ENCODE results near the gene C1RL. TPM values are rescaled to one million over a fixed set of nuclear protein-coding genes. Genes with fewer than 3 reads are reported as not detected.

Gene C1RL
- total RNA-seq, 2 donors from 2014 or later: 48.2 to 86.2 TPM

DNA sequence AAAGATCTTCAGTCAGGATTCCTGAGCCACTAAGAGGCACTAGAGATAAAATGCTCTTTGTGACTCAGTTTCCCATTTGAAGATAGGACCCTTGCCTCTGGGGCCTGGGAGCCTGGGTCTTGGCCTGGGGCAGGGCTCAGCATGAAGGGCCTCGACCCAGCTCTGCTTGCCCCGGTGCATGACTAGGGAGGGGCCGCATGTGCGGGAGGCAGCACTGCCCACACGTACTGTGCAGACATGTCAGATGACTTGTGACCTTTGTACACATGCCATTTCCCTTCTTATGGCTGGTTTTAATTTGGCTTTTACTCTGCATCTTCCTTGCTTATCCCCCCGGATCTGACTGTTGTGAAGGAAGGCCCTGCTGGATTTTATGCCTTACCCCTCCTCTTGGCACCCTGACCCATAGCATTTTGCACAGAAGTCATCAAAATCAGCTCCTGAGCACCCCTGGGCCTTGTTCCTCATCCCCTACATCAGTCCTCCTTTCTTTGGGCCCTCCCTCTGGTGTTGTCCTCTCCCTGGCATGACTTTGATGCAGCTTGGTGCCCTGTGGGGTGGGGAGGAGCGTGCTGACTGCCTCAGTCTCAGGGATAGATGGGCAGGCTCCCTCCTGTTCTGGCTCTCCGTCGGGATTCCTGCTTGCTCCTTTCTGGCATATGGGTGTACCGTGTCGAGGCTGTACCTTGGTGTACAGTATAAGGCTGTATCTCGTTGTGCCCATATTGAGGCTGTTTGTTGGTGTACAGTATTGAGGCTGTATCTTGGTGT lies 25.6 kb upstream of the C1RL start:
- DNase-seq (ENCODE audit: low spot score): no peak
- no peaks in the 10 kb centered on the region for H3K4me1 ChIP-seq (replicated peaks)
- H3K27ac ChIP-seq: no peak overlapping the region
- intact Hi-C loops (cut with DNase I): no loop called here
- H3K27me3 ChIP-seq (replicated peaks; ENCODE audit: insufficient read depth): no peaks in the 10 kb centered on the region
- H3K36me3 ChIP-seq: peaks cover 0 to 5% of the 10 kb centered on the region in 2 donors
- H3K4me3 ChIP-seq: no peak overlapping the region
- WGBS: 86% methylated on average over 12 of the region's 12 CpGs
- TF ChIP-seq POLR2AphosphoS5 (IDR thresholded peaks at IDR 0.05) (no peak), POLR2A (IDR thresholded peaks at IDR 0.05) (no peak)
- TF ChIP-seq, protein P1, sequence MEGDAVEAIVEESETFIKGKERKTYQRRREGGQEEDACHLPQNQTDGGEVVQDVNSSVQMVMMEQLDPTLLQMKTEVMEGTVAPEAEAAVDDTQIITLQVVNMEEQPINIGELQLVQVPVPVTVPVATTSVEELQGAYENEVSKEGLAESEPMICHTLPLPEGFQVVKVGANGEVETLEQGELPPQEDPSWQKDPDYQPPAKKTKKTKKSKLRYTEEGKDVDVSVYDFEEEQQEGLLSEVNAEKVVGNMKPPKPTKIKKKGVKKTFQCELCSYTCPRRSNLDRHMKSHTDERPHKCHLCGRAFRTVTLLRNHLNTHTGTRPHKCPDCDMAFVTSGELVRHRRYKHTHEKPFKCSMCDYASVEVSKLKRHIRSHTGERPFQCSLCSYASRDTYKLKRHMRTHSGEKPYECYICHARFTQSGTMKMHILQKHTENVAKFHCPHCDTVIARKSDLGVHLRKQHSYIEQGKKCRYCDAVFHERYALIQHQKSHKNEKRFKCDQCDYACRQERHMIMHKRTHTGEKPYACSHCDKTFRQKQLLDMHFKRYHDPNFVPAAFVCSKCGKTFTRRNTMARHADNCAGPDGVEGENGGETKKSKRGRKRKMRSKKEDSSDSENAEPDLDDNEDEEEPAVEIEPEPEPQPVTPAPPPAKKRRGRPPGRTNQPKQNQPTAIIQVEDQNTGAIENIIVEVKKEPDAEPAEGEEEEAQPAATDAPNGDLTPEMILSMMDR (IDR thresholded peaks at IDR 0.05): no peak
- H3K9me3 ChIP-seq: no peaks in the 10 kb centered on the region

DNA sequence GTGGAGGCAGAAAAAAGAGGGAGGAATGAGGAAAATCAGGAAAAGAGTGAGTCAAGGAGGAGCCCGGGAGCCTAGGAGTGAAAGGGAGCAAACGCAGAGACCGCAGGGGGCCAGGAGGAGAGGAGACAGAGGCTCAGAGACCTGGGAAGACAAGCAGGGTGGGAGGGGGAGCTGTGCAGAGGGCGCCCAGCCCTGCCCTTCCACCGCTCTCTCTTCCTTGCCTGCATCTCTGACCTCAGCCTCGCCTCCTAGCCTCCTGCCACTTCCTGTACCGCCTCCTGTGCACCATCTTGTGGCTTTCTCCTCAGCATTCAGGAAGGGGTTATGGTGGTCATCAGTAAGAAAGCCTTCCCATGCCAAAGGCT lies 22.5 kb upstream of the C1RL start:
- Histone ChIP-seq H3K4me3 (no peak overlapping the region), H3K27me3 (replicated peaks; ENCODE audit: insufficient read depth) (no peaks in the 10 kb centered on the region)

DNA sequence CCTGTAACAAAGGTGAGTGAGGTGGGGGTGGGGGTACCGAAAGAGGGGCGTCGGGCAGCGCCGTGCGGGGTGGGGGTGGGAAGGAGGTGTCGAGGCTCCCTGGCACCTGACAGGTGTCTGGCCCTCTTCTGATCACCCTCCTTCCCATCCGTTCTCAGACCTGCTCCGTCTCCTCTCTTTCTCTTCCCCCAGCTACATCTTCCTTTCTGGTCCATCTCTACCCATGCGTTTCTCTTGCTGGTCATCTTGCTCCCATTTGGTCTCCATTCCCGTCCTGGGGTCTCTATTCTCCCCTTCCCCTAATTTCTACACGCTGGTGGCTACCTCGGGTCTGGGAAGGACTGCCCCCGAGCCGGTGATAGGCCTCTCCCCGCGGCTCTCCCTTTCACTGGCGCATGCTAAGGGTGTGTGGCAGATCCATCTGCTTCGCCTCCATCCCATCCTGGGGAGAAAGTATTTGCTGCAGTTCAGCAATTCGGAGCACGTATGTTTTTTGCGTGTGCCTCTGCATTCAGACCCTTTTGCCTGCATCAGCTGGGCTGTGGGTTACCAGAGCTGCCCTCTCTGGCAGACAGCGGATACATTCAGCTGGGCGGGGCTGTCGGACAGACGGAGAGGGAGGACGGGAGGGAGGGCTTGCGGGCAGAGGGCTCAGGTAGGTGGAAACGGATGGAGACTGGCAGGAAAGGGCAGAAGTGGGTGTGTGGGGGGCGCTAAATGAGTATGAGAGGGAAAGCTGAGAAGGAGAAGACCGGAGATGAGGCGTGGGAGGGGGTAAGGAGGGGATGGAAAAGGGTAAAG lies 21.9 kb upstream of the C1RL start:
- intact Hi-C loops (cut with DNase I): no loop called here
- 4% methylated on average over 32 of the region's 32 CpGs for WGBS
- Histone ChIP-seq H3K27ac (peak overlapping the region; percentile 70 to 73), H3K9me3 (no peaks in the 10 kb centered on the region), H3K27me3 (replicated peaks; ENCODE audit: insufficient read depth) (no peaks in the 10 kb centered on the region), H3K4me3 (peak overlapping the region; percentile 40 to 50), H3K4me1 (replicated peaks) (peaks cover 3% of the 10 kb centered on the region), H3K36me3 (no peaks in the 10 kb centered on the region)
- DNase-seq (ENCODE audit: low spot score): peak; percentile 51
- TF ChIP-seq POLR2A (IDR thresholded peaks at IDR 0.05): no peak
- TF ChIP-seq, protein P1 (IDR thresholded peaks at IDR 0.05): no peak
- TF ChIP-seq POLR2AphosphoS5 (IDR thresholded peaks at IDR 0.05): no peak

More for the DNA sequence above, 22.5 kb upstream of the C1RL start:
- H3K27ac ChIP-seq: peak overlapping the region in 1 of 2 donors; percentile 73
- H3K36me3 ChIP-seq: peaks cover 0 to under 1% of the 10 kb centered on the region in 2 donors
- TF ChIP-seq POLR2A (IDR thresholded peaks at IDR 0.05) (no peak), POLR2AphosphoS5 (IDR thresholded peaks at IDR 0.05) (no peak)
- TF ChIP-seq, protein P1 (IDR thresholded peaks at IDR 0.05): no peak
- intact Hi-C loops (cut with DNase I): no loop called here
- H3K9me3 ChIP-seq: no peaks in the 10 kb centered on the region
- 54% methylated on average over 7 of the region's 7 CpGs for WGBS
- no peak for DNase-seq (ENCODE audit: low spot score)
- peaks cover 3% of the 10 kb centered on the region for H3K4me1 ChIP-seq (replicated peaks)

DNA sequence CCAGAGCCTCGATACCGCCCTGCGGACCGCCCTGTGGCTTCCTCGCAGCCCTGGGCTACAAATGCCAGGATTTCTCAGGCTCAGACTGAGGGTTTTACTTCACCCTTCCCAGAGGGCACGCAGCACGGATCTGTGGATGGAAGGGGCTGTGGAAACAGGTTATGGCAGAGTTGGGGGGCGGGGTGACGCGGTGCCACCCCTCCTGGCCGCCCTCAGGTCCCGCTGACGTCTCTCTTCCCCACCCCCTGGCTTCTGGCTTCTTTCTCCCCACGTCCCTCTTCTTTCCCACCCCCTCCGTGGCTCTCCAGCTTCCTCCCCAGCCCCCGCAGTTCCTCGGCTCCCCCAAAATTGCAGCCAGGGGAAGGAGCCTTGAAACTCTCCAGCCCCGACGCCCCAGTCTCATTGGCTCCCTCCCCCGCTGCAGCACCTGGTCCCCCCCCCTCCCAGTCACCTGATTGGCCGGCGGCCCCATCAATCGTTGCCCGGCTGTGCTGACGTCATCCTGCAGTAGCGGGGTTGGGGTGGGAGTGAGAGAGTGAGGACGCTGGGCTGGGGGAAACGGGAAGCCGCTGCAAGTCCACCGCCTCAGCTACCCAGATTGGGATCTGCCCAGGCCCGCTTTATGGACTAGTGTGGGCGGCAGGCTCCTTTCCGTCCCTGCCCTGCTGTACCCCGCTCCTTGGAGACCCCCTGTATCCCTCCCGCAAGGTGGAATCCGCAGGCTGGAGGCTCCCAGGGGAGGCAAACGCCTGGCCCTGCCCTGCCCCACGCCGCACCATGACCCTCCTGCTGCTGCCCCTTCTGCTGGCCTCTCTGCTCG lies 21.1 kb upstream of the C1RL start, which contains the start of gene CLSTN3:
Gene CLSTN3 (plus strand): TSS at position 500 of the 820 bp plus-strand sequence. CDS start 278 bp downstream, at position 778.
- WGBS: under 1% methylated on average over 40 of the region's 40 CpGs
- intact Hi-C loops (cut with DNase I): no loop called here
- TF ChIP-seq, protein P1 (IDR thresholded peaks at IDR 0.05): no peak
- peak; percentile 59 for TF ChIP-seq POLR2A (IDR thresholded peaks at IDR 0.05)
- DNase-seq (ENCODE audit: low spot score): peak; percentile 84
- H3K27me3 ChIP-seq (replicated peaks; ENCODE audit: insufficient read depth): no peaks in the 10 kb centered on the region
- H3K9me3 ChIP-seq: no peaks in the 10 kb centered on the region
- peak within 1 kb of the TSS; percentile 70 to 73 for H3K27ac ChIP-seq
- no peaks in the 10 kb centered on the region for H3K36me3 ChIP-seq
- peak within 1 kb of the TSS; percentile 40 to 50 for H3K4me3 ChIP-seq
- H3K4me1 ChIP-seq (replicated peaks): peaks cover 3% of the 10 kb centered on the region
